ENCODE measurements around the gene HOXD11.

DNA sequence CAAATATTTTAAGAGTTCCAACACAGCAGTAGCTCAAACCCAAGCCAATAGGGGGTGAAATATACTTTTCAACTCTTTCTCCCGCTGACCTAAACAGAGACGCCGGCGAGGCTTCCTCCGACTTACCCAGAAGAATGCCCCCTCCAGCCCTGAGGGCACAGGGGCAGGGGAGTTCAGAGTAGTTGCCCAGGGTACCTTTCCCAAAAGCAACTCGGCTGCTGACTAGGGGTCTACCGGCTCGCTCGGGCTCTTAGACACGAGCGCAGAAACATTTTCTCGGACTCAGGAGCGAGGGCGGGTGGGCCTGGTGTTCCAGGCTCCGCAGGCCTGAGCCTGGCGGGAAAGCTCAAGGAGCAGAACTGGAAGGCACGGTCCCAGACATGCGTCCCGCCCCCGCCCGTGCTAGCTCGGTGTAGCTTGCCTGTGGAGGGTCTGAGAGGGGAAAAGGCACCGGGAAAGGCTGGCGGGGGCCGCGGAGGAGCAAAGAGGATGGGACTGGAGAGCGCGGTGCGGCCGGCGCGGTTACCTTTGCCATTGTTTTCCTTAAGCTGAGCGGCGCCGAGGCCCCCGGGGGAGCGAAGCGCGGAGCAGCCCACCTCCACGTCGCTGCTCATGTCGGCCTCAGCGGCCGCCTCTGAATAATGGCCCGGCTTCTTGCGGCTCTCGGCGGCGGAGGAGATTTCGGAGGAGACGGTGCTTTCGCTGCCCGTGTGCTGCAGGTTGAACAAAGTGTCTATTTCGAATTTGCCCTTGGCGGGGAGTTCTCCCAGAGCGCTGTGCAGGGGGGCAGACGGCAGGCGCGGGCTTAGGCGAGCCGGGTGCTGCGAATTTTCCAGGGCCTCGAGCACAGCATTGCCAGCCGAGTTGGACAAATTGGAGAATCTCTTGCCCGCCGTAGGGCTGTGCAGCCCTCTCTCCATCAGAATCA, 24.0 kb upstream of the HOXD11 start:
- TF ChIP-seq, protein P1, sequence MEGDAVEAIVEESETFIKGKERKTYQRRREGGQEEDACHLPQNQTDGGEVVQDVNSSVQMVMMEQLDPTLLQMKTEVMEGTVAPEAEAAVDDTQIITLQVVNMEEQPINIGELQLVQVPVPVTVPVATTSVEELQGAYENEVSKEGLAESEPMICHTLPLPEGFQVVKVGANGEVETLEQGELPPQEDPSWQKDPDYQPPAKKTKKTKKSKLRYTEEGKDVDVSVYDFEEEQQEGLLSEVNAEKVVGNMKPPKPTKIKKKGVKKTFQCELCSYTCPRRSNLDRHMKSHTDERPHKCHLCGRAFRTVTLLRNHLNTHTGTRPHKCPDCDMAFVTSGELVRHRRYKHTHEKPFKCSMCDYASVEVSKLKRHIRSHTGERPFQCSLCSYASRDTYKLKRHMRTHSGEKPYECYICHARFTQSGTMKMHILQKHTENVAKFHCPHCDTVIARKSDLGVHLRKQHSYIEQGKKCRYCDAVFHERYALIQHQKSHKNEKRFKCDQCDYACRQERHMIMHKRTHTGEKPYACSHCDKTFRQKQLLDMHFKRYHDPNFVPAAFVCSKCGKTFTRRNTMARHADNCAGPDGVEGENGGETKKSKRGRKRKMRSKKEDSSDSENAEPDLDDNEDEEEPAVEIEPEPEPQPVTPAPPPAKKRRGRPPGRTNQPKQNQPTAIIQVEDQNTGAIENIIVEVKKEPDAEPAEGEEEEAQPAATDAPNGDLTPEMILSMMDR (IDR thresholded peaks at IDR 0.05), result no peak
- TF ChIP-seq POLR2A (IDR thresholded peaks at IDR 0.05), result no peak
